ENCODE measurements around the gene ZNF664. TPM values are rescaled to one million over a fixed set of nuclear protein-coding genes. Genes with fewer than 3 reads are reported as not detected.

The ZNF664 gene
- polyA plus RNA-seq, 1 donor from 2014 or later, result 146 TPM

DNA sequence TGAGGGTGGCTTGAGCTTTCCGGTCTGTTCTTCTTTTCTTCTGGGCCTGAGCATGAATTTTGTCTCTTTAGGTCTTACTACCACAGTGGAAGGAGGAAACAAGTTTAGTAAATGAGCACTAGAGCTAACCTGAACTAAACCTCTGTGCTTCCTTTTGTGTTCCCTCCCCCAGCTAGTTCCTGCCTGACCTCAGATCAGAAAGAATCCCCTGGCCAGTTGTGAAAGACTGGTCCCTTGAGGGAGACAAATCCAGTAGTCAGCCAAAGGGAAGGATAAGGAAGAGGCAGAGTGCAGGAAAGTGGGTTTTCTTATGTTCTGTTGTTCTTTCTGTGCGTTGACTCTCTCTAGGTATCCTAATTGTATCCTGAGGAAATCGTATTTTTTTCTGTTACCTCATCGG lies 17.5 kb downstream of the ZNF664 start:
- H3K9me3 ChIP-seq (ENCODE audit: low read length), result no peaks in the 10 kb centered on the region
- H2AFZ ChIP-seq (ENCODE audit: low read depth, low read length), result no peak overlapping the region
- no peaks in the 10 kb centered on the region for H3K27me3 ChIP-seq (ENCODE audit: insufficient read depth, low read depth, low read length)
- H4K20me1 ChIP-seq (ENCODE audit: insufficient read depth), result peaks cover 12% of the 10 kb centered on the region
- H3K27ac ChIP-seq (ENCODE audit: low read length), result no peak overlapping the region
- no peak overlapping the region for H3K9ac ChIP-seq (ENCODE audit: low read length)
- peaks cover 59% of the 10 kb centered on the region for H3K79me2 ChIP-seq (replicated peaks; ENCODE audit: insufficient read depth, low read length)
- H3K4me3 ChIP-seq (ENCODE audit: low read length), result no peak overlapping the region
- no peaks in the 10 kb centered on the region for H3K36me3 ChIP-seq (ENCODE audit: insufficient read depth, low read length)
- TF ChIP-seq RAD21 (conservative IDR thresholded peaks at IDR 0.05), result no peak
- TF ChIP-seq, protein P1, sequence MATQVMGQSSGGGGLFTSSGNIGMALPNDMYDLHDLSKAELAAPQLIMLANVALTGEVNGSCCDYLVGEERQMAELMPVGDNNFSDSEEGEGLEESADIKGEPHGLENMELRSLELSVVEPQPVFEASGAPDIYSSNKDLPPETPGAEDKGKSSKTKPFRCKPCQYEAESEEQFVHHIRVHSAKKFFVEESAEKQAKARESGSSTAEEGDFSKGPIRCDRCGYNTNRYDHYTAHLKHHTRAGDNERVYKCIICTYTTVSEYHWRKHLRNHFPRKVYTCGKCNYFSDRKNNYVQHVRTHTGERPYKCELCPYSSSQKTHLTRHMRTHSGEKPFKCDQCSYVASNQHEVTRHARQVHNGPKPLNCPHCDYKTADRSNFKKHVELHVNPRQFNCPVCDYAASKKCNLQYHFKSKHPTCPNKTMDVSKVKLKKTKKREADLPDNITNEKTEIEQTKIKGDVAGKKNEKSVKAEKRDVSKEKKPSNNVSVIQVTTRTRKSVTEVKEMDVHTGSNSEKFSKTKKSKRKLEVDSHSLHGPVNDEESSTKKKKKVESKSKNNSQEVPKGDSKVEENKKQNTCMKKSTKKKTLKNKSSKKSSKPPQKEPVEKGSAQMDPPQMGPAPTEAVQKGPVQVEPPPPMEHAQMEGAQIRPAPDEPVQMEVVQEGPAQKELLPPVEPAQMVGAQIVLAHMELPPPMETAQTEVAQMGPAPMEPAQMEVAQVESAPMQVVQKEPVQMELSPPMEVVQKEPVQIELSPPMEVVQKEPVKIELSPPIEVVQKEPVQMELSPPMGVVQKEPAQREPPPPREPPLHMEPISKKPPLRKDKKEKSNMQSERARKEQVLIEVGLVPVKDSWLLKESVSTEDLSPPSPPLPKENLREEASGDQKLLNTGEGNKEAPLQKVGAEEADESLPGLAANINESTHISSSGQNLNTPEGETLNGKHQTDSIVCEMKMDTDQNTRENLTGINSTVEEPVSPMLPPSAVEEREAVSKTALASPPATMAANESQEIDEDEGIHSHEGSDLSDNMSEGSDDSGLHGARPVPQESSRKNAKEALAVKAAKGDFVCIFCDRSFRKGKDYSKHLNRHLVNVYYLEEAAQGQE (IDR thresholded peaks at IDR 0.05; ENCODE audit: borderline replicate concordance), result no peak
- TF ChIP-seq MXI1 (conservative IDR thresholded peaks at IDR 0.05; ENCODE audit: poor library complexity, severe bottlenecking), result no peak
- no peak for TF ChIP-seq EP300 (conservative IDR thresholded peaks at IDR 0.05; ENCODE audit: poor library complexity, severe bottlenecking)
- no peak for TF ChIP-seq EZH2 (IDR thresholded peaks at IDR 0.05; ENCODE audit: borderline replicate concordance, insufficient read depth, low read length, poor library complexity, severe bottlenecking)
- no peak for TF ChIP-seq CTCF (IDR thresholded peaks at IDR 0.05; ENCODE audit: poor library complexity, severe bottlenecking)
- no peak for TF ChIP-seq POLR2AphosphoS5 (IDR thresholded peaks at IDR 0.05)
- H3K9me2 ChIP-seq (ENCODE audit: insufficient read depth, low read length), result no peaks in the 10 kb centered on the region
- H3K4me2 ChIP-seq (ENCODE audit: low read length), result no peak overlapping the region
- H3F3A ChIP-seq (ENCODE audit: insufficient read depth, low read length, poor library complexity, severe bottlenecking), result no peaks in the 10 kb centered on the region

GRCh38 chr12:123991372-123991951 lies 18.4 kb downstream of the ZNF664 start:
- H2AFZ ChIP-seq (ENCODE audit: low read depth, low read length), result no peak overlapping the region
- H3K27me3 ChIP-seq (ENCODE audit: insufficient read depth, low read depth, low read length), result no peaks in the 10 kb centered on the region
- peaks cover 58% of the 10 kb centered on the region for H3K79me2 ChIP-seq (replicated peaks; ENCODE audit: insufficient read depth, low read length)
- H3K36me3 ChIP-seq (ENCODE audit: insufficient read depth, low read length), result no peaks in the 10 kb centered on the region
- H3K27ac ChIP-seq (ENCODE audit: low read length), result no peak overlapping the region
- H3K9me2 ChIP-seq (ENCODE audit: insufficient read depth, low read length), result no peaks in the 10 kb centered on the region
- no peaks in the 10 kb centered on the region for H3K9me3 ChIP-seq (ENCODE audit: low read length)
- H3F3A ChIP-seq (ENCODE audit: insufficient read depth, low read length, poor library complexity, severe bottlenecking), result no peaks in the 10 kb centered on the region
- TF ChIP-seq RAD21 (conservative IDR thresholded peaks at IDR 0.05), result no peak
- TF ChIP-seq, protein P1 (IDR thresholded peaks at IDR 0.05; ENCODE audit: borderline replicate concordance), result no peak
- no peak for TF ChIP-seq POLR2AphosphoS5 (IDR thresholded peaks at IDR 0.05)
- no peak for TF ChIP-seq MXI1 (conservative IDR thresholded peaks at IDR 0.05; ENCODE audit: poor library complexity, severe bottlenecking)
- TF ChIP-seq CTCF (IDR thresholded peaks at IDR 0.05; ENCODE audit: poor library complexity, severe bottlenecking), result no peak
- no peak for TF ChIP-seq SMC3 (conservative IDR thresholded peaks at IDR 0.05; ENCODE audit: poor library complexity)
- no peak for TF ChIP-seq EP300 (conservative IDR thresholded peaks at IDR 0.05; ENCODE audit: poor library complexity, severe bottlenecking)
- TF ChIP-seq EZH2 (IDR thresholded peaks at IDR 0.05; ENCODE audit: borderline replicate concordance, insufficient read depth, low read length, poor library complexity, severe bottlenecking), result no peak
- TF ChIP-seq TAF1 (IDR thresholded peaks at IDR 0.05; ENCODE audit: low read depth), result no peak
- no peak overlapping the region for H3K9ac ChIP-seq (ENCODE audit: low read length)
- H4K20me1 ChIP-seq (ENCODE audit: insufficient read depth), result peaks cover 13% of the 10 kb centered on the region
- no peak overlapping the region for H3K4me2 ChIP-seq (ENCODE audit: low read length)
- no peak overlapping the region for H3K4me3 ChIP-seq (ENCODE audit: low read length)
